ENCODE results near the gene RGS17.
"Not testable (repeated sequence)": the region's sequence is repeated elsewhere in the genome, so short reads cannot be mapped to it uniquely, and the experiment has no call there.

RGS17 gene, protein sequence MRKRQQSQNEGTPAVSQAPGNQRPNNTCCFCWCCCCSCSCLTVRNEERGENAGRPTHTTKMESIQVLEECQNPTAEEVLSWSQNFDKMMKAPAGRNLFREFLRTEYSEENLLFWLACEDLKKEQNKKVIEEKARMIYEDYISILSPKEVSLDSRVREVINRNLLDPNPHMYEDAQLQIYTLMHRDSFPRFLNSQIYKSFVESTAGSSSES

DNA sequence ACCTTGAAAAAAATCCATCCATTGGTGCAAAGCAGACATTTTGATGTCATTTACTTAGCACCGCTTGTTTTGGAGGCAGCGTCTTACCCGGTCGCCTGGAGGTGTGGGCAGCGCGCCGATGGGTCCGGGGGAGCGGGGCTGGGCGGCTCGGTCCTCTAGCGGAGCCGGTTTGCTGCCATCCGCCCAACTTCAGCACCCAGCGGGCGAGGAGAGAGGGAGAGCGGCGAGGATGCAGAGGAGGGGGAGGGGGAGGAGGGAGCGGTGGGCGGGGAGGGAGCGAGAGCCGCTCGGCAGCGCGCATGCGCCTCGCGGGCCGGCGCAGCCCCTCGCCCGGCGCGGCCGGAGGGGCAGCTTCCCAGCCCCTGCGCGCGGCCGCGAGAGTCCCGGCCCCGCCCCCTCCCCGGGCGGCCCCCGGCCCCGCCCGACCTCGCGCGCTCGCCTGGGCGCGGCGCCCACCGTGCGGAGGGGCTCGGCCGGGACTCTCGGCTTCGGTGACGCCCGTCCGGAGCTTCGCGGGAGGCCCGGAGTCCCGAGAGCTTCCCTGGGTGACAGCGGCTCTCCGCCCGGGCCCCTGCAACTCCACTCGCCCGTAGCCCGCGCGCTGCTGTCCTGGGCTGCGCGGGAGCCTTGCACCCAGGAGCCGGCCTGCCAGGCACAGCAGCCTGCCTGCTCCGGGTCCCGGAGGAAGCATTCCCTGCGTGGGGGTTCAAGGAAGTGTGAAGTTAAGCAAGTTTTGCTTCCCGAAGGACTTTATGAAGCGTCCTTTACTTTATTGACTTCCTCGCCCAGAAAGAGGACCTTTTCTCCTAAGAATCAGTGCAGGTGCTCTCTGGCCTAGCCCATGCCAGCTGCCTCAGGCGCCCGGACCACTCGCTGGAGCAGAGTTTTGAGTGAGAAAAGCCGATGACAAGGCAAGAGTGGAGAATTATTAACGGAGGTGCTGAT is at the start of gene RGS17:
Gene RGS17 (minus strand): TSS at position 246 of the 945 bp plus-strand sequence. CDS start 87,264 bp downstream, outside the sequence.
- peak within 1 kb of the TSS; percentile 74 for H3K4me3 ChIP-seq (ENCODE audit: low read depth, low read length)

DNA sequence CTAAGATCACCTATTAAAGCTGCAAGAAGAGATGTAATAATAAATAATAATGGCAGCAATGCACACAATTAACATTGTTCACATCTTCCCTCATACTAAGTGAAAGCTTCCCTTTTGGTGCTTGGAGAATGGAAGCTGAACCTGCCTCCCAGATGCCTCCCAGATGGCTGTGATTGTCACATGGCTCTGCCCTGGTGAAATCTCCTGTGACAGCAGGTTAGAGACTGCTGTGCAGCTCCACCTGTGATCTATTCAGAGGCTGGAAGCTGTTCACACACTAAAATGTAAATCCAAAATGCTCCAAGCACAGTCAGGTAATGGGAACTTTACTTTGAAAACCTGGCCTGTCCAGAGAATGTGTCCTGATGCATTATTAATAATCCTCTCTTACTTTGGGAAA is 41.7 kb upstream of the RGS17 start:
- no peak overlapping the region for H3K4me3 ChIP-seq (ENCODE audit: low read depth, low read length)

DNA sequence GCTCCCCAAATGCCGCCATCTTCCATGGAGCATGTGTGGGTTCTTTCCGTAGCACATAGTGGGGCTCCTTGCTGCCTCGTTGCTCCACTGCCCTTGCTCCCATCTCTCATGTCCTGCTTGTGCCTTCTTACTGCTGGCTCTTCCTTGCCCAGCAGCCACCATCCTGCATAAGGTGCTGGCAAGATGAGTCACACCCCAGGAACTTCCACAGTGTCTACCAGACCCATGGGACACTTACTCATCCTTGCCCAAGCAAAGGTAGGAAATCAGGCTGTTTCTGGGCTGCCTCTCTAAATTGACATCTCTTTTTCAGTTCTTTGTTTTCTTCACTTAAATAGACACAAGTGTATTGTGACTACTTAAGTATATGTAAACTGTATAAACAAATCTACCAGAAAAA is 39.4 kb upstream of the RGS17 start:
- no peak overlapping the region for H3K4me3 ChIP-seq (ENCODE audit: low read depth, low read length)

DNA sequence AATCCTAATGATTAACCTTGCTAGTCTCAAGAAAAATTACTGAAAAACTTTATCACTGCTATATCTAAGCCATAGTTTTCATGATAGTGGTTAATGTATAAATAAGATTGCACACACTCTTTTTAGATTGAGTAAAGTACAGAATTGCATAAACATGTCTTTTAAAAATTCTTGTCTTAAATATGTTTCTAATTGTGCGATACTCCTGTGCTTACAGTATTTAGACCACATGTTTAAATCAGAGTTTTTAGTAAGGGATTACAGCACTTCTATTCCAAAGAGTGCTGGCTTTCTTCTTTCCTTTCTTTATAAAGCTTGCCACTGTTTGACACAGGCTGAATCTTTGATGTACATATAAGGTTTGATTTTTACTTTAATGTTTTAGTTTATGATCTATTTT is 36.8 kb upstream of the RGS17 start:
- no peak overlapping the region for H3K4me3 ChIP-seq (ENCODE audit: low read depth, low read length)

DNA sequence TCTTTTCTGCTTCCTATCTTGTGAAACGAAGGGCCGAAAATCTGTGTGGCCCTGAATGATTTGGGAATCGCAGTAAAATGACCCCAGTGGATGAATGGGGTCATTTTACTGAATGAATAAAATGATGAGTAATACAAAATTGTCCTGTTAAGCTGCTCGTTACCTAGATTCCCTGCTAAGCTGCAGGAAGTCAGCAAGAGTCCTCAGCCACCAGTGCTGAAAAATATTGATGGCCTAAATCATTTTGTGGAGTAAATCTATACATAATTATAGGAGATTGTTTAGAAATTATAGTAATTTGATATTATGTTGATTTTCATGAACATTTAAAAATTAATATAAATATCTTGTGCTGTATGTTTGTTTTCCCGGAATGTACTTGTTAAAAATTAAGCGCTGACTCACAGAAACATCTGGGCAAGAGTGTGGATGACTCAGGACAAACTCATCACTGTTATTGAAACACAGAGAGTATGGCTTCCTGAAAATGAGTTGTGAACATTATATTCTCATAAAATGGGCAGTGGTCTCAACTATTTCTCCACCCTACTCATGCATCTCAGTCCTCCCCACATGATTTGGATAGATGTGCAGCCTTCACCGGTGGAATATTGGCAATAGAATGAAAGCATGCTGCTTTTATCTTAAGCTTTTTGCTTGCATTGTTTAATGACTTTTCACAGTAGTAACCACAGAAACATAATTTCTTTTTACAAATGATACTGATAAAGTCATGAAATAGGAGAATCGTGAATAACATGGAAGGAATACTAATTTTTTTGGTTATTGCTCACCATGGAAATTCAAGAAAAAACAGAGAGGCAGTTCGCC is 36.2 kb upstream of the RGS17 start:
- H3K4me3 ChIP-seq (ENCODE audit: low read depth, low read length): no peak overlapping the region

DNA sequence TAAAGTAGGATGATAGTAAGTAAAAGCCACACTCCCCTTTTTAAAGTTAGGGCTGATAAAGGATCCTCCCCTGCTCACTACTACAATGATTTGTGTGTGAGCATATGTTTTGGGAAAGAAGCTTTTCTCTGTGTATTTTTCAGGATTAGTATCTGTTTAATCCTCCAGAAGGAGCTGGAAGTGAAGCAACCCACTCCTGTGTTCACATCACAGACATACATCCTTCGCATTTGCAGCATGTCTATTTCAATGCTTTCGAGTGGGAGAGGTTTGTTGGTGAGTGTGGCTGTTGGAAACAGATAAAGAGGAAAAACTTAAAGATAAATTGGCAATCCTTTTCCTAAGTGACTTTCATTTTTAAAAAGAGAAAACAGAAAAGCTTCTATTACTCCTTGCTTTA is 31.6 kb upstream of the RGS17 start:
- H3K4me3 ChIP-seq (ENCODE audit: low read depth, low read length): no peak overlapping the region

DNA sequence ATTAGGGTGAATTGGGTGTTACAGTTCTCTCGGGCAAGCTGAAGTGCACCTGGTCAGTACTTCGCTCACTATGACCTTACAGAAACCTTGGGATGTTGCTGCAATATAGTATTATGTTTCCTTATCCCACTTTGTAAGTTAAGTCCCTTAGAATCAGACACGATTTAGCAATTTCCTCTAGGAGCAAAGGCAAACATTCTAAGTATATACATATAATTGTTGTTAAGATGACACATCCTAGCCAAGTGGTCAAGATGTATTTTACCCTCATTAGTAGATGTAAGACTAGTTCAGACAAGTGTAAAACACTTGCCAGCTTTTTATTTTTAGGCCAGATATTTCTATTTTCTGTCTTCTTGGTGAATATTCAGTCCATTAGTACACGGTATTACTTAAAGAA is 31.1 kb upstream of the RGS17 start:
- H3K4me3 ChIP-seq (ENCODE audit: low read depth, low read length): no peak overlapping the region

DNA sequence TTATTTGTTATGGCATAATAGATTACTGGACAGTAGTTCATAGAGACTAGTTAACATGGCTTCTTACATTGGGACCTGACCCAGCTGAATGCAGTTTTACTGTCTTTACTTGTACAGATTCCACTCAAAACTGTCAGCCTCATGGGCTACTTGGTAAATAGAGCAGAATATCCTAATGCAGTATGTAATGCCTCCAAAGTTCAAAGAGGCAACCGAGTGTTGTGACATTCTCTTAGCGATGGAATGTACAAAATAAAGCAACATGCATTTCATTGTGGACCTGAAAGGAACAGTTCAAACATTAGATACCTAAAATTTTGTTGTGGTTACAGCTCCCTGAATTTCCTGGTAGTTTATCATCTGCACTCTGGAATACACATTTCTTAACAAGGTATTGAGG is 29.1 kb upstream of the RGS17 start:
- no peak overlapping the region for H3K4me3 ChIP-seq (ENCODE audit: low read depth, low read length)

DNA sequence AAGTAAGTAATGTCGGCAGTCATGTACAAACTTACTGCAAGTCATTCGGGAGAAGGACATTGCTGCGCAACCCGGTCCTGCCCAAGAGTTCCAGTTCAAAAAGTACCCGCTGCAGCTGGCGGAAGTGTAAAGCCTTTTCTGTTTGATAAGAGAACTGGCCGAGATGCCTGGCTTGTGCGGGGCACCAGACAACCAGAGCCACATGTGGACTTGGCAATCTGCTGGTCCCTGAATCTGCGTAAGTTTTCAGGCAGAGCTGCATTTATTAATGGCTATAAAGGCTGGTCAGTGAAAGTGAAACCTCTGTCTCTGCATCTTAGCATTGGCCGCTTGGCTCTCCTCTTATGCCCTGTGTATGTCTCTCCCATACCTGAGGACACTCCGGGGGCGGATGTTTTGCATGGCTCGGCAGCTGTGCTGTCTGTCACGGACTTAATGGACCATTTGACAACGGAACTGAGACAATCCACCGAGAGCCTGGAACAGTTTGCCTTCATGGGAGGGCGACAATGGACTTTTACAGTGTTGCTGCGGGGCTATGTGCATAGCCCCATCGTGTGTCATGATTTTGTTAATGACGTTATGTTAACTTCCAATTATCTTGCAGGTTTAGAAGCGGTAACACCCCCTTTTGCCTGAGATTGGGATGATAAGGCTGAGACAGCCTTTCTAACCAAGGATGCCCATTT is 19.8 kb upstream of the RGS17 start:
- H3K4me3 ChIP-seq (ENCODE audit: low read depth, low read length): no peak overlapping the region

DNA sequence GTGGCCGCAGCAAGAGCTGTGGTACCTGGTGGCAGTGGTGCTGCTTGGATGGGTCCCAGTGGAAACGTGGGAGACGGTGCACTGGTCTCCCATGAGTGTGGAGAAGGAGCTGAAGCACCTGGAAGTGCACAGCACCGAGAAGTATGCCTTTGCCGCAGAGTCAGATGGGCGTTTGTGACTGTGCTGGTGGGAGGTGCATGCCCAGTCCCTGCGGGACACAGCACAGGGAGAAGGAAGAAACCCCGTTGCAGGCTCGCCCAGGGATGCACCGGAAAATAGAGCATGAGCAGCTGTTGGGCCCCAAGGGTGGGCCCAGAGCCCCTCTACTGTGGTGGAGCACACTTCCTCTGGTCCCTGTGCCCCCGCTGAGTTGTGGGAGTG is 19.3 kb upstream of the RGS17 start:
- no peak overlapping the region for H3K4me3 ChIP-seq (ENCODE audit: low read depth, low read length)

DNA sequence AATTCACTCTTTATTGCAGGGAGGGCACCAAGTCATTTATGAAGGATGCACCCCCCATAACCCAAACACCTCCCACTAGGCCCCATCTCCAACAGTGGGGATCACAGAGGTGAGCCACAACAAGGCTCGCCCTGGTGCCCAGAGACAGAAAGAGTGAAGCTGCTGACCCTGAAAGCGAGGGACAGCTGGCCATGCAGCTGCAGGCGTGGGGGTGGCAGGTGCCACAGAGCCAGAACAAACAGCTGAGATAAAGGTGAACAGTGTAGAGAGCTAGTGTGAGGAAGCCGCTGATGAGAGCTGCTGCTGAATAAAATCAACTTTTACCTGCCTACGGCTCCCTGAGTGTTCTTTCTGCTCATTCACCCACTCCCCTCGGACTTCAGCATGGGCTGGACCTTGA is 18.8 kb upstream of the RGS17 start:
- H3K4me3 ChIP-seq (ENCODE audit: low read depth, low read length): no peak overlapping the region

DNA sequence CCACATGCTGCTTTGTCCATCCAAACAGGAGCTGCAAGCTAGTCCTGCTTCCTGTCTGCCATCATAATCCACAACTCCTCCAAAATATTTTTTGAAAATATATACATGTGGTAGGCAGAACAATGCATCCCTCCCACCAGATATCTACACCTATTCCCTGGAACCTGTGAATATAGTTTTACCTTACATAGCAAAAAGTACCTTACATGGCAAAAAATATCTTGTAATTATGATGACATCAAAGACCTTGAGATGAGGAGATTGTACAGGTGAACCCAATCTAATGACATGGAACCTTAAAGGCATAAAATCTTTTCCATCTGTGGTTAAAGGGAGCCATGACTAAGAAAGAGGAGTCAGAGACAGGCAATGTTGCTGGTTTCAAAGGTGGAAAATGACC is 15.3 kb upstream of the RGS17 start:
- no peak overlapping the region for H3K4me3 ChIP-seq (ENCODE audit: low read depth, low read length)

DNA sequence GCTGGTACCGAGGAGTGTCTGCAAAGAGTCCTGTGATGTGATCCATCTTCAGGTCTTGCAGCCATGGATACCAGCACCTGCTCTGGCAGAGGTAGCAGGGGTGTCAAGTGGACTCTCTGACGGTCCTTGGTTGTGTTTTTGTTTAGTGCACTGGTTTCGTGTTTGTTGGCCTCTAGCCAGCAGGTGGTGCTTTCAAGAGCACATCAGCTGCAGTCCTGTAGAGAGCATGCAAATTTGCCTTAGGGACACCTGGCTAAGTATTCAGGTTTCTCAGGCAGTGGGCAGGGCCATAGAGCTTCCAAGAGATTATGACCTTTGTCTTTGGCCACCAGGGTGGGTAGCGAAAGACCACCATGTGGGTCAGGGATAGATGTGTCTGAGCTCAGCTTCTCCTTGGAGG is 14.5 kb upstream of the RGS17 start:
- H3K4me3 ChIP-seq (ENCODE audit: low read depth, low read length): no peak overlapping the region

DNA sequence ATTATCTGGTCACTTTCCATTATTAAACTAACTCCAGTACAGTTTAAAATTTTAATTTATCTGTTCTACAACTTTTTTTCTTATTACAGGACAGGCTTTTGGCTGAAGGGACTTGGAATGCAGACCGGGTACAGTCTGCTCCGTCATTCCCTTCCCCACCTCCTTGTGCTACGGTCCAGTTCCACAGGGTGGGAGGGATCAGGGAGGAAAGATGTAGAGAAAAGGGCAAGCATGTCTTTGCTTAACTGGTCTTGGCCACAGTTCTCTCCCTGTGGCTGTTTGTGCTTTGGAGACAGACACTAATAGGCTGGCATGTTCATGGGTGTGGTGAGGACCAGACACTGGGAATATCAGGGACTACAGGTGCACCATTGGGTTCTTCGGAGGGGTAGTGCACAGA is 12.1 kb upstream of the RGS17 start:
- H3K4me3 ChIP-seq (ENCODE audit: low read depth, low read length): no peak overlapping the region

DNA sequence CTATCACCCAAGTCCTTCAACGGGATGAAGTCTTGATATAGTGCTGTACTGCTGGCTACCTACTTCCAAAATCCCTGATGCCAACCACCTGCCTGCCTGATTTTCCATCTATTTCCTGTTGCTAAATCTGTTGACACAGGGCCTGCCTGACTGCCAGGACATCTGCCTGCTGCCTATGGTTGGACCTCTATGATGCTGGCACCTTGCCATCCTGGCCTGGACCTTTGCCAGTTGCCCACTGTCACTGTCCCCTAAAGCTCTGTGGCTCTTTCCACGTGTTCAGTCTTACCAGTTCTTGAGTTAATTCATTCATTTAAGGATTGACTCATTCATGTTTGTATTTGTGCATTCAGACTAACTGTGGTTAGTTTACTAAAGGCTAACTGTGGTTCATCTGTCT is 9.2 kb upstream of the RGS17 start:
- H3K4me3 ChIP-seq (ENCODE audit: low read depth, low read length): no peak overlapping the region

DNA sequence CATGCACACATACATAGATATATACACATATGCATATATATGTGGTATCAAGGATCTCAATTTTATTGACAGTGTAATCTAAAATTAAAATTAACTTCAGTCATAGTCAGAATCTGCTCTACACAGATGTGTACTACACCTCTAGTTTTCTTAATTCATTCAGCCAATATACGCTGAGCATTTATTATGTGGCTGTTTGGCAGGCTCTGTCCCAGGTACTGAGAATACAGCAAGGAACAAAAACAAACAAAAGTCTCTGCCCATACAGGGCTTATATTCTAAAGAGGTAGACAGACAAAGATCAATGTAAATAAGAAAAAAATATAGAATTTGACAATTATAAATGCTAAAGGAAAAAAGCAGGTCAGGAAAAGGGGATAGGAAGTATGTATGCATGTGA is 7.8 kb upstream of the RGS17 start:
- H3K4me3 ChIP-seq (ENCODE audit: low read depth, low read length): no peak overlapping the region

DNA sequence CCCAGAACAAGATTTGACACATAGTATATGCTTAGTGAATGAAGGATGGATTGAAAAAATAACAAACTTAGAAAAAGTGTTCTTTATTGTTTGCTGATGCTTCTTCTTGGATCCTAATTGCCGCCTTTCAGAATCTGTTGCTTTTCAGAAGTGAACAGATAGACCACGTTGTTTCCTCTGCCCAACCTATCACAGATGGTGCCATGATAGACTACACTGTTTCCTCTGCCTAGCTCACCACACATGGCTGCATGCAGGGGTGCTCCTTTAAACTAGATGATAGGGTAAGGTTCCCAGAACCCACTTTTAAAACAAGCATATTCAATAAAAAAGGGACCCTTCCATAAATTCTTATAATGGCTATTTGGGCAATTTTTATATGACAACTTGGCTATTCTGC is 4.6 kb upstream of the RGS17 start:
- H3K4me3 ChIP-seq (ENCODE audit: low read depth, low read length): no peak overlapping the region

DNA sequence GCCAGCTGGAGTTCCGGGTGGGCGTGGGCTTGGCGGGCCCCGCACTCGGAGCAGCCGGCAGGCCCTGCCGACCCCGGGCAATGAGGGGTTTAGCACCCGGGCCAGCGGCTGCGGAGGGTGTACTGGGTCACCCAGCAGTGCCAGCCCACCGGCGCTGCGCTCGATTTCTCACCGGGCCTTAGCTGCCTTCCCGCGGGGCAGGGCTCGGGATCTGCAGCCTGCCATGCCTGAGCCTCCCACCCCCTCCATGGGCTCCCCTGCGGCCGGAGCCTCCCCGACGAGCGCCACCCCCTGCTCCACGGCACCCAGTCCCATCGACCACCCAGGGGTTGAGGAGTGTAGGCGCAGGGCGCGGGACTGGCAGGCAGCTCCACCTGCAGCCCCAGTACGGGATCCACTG is 2.6 kb upstream of the RGS17 start:
- H3K4me3 ChIP-seq (ENCODE audit: low read depth, low read length): not testable (repeated sequence)

DNA sequence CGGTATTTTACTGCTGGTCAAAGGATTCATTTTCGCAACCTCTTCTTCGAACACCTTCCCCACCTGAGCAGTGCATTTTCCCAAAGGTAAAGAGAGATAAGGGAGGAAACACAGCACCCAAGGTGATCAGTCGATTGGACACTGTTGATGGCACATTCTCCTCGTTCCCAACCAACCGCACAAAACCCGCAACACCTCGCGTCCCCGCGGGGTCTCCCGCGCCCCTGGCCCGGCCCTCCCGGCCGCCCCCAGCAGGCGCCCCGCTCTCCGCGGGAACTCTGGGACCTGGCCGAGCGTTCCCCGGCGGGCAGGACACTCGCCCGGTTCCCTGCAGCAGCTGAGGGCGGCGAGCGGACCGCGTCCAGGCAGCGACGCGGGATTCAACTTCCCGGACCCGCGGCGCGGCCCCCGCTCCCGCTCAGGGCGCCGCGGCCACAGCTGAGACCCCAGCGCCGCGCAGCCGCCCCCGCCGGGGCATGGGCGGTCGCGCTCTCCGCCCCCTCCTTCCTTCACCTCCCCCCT is 506 bp downstream of the RGS17 start:
- H3K4me3 ChIP-seq (ENCODE audit: low read depth, low read length): peak overlapping the region; percentile 74

DNA sequence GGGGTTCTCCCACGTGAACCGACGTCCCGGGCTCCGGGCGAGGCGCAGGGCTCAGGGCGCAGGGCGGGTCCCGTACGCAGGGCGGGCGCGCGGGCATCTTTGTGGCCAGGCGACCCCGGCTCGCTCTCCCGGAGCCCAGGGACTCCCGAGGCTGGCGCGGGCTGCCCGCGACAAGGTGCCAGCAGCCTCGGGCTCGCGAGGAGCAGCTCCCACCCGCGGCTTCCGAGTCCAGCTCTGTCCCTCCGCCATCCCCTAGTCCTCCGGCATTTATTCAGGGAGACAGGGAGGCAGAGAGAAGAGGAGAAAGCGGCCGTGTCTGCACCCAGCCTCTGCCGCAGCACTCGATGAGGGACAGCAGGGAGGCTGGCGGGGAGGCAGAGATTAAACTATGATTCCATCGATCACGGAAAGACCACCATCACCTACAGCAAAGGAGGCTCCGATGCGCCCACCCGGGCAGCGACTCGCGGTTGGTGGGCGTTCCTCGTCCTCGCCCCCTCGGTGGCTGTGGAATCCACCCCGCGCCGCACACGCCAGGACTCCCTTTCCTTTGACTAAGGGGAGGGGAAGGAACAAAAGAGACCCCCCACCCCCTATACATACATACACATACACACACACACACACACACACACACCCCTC is 1.1 kb downstream of the RGS17 start:
- H3K4me3 ChIP-seq (ENCODE audit: low read depth, low read length): peak overlapping the region; percentile 74

All from iPS-11a (cell line).